Stimulated activated CD8-positive, alpha-beta memory T cell treated with anti-CD3 and anti-CD28 coated beads, Interleukin-15, amount 100 ng/mL, for 4 hours (primary cell): ENCODE data around the gene CHRNA5.

Source experiments
- DNase-seq, 2 donors: peaks; one replicate each; pipeline ENCODE4 v3.0.0-alpha.2; 2020; ENCODE audit warnings: low read depth in 2 of 2

The CHRNA5 gene

DNA sequence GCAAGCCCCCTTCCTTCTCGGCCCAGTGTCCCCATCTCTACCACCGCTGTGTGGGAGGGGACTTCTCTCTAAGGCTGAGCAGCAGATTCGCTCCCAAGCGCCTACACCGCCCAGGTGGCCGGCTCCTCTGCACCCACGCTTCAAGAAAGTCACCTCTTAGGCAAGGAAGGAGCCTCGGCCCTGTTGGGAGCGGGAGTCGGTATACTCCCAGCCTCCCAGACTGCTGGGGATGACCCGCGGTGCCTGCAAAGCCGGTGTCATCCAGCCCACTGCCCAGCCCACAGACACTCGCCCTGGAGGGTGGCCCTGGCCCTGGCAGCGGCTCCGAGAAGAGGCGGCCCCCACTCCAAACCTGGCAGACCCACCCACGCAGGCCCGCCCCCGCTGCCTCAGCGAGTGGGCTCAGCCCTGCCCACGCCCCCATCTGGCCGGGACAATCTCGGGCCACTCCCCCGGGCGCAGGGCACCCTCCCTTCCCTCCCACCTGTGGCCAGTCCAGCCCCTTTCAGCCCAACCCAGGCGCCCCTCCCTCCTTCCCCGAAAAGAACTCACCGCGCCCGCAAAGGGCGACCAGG, 75.3 kb downstream of the CHRNA5 start:
- DNase-seq: no peak

GRCh38 chr15:78641102-78641748, 75.9 kb downstream of the CHRNA5 start, which contains the start of gene CHRNB4:
Gene CHRNB4 (minus strand): TSS chr15:78641210. CDS start chr15:78641133, 77 bp downstream.
- peak in 1 of 2 donors; percentile 8 for DNase-seq

DNA sequence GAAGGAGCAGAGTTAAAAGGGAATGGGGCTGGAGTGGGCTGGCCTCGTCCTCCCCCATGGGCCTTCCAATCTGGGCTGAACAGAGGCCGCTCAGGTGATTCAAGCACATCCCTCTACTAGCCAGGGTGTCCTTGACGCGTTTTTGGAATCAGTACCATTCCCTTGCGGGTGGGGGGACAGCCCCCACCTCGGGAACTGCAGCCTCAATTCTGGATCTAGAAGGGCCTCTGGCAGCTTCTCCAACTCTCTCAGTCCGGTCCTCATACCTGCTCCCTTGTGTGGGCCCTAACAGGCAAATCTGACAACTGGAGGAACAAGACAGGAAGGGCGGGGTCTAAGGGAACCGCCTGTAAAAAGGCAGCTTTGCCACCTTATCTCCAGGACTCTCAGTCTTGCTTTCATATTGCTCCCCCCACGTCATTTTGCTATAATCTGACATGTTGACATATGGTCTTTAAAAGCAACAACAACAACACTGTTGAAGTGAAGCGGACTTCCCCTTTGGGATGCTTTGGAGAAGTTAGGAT, 76.5 kb downstream of the CHRNA5 start:
- no peak for DNase-seq

GRCh38 chr15:78642331-78642730, 77.0 kb downstream of the CHRNA5 start:
- DNase-seq: no peak
